NCI-H524 (cell line): ENCODE data around the gene C2CD4A.

Experiments used
- DNase-seq, 2 experiments: peaks; one replicate each; lab custom pipeline; 2025; lab: John Stamatoyannopoulos, UW

C2CD4A gene

DNA sequence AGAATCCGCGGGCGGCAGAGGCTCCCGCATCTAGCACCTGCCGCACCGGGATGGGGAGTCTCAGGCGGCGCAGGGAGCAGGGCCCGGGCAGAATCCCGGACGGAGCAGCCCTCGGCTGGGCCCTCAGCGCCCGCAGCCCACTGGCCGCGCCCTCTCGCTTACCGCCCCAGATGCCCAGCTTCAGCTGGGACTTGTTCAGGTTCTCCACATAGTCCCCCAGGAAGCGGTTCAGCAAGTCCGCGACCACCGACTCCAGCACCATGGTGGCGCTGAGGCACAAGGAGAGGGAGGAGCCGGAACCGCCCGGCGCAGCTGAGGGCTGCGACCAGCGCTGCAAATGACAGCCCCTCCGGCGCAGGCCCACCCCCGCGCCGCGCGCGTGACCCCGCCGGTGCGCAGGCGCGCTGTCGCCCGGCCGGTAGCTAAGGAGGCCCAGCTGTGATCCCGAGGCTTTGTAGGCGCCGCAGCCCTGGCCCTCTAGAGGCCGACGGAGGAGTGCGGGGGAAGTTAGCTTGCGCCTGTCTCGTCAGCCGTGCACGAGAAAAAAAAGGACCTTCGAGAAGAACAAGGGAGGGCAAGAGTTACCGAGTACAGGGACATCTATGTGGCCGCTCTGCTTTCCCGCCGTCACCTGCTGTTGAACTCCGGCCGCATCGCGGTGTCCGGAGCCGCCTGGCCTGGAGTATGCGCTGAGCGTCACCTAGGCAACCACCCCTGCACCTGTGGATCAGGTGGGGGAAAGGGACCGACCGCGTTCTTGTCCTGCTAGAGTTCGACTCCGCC lies 6.5 kb upstream of the C2CD4A start, which contains the start of gene VPS13C:
VPS13C (minus strand) TSS at position 335 of the 783 bp plus-strand sequence; CDS start at position 262, 73 bp downstream.
- DNase-seq = peak; percentile 90 to 96

- no peak for DNase-seq
Observed at GRCh38 chr15:62060896-62061280, 5.9 kb upstream of the C2CD4A start.

GRCh38 chr15:62063825-62064635 lies 2.7 kb upstream of the C2CD4A start:
- no peak for DNase-seq

DNA sequence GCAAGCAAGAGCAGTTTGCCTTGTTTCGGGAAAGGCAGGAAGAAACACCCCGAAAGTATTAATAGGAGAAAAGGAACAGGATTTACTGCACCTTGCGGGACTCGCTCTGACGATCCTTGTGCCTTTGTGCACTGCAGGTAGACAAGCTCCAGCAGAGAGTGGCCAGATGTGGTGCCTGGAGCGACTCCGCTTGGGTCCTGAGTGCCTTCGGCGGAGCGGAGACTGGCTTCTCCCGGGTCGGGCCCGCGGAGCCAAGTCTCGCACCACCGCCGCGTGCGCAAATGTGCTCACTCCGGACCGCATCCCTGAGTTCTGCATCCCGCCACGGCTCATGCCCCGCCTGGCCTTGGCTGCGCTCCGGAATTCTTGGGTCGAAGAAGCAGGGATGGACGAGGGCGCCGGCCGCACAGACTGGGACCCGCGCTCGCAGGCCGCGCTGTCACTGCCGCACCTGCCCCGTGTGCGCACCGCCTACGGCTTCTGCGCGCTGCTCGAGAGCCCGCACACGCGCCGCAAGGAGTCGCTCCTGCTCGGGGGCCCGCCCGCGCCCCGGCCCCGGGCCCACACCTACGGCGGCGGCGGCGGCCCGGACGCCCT lies 769 bp downstream of the C2CD4A start:
- peak in 1 of 2 experiments; percentile 55 for DNase-seq

- peak in 1 of 2 experiments; percentile 44 for DNase-seq
Observed at GRCh38 chr15:62068071-62068809, 1.5 kb downstream of the C2CD4A start.

DNA sequence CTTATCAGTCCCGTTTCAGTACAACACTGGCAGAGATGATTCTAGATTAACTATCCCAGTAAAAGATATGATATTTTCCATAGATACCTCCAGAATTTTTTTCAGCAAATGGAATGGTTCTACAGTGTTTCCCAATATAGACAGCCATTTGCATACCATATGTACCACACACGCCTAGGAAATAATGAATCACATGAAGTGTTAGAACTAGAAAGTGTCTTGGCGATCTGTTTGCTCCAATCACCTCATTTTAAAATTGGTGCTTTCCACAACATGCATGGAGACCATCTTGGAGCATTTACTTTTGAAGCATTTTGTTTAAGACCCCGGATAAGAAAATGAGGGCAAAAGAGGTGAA lies 2.0 kb downstream of the C2CD4A start:
- DNase-seq = no peak

- DNase-seq = no peak
Observed at GRCh38 chr15:62069551-62069950, 2.8 kb downstream of the C2CD4A start.

DNA sequence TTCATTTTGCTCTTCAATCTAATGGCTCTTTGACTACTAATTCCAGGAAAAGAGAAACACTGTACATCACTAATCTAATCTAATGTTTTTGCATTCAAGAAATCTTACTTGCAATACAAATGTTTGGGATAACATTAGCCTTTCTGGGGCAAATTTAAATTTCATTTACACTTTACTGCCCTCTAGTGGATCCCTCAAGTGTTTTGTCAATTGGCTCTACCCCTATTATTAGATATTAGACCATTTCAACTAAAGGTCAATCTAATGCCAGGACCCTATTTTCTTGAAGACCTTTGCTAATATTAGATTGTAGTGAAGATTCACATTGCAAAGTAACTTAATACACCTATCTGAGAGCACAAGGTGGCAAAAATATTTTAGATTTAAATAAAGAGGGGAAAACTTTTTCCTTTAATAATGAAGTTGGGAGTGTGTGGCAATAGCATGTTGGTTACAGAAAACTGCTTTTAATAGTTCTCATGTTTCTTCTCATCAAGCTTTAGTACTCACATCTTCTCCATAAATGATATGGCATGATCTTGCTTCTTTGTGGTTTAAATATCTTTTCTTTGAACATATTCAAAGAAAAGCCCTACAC lies 5.0 kb downstream of the C2CD4A start:
- DNase-seq = peak in 1 of 2 experiments; percentile 56

DNA sequence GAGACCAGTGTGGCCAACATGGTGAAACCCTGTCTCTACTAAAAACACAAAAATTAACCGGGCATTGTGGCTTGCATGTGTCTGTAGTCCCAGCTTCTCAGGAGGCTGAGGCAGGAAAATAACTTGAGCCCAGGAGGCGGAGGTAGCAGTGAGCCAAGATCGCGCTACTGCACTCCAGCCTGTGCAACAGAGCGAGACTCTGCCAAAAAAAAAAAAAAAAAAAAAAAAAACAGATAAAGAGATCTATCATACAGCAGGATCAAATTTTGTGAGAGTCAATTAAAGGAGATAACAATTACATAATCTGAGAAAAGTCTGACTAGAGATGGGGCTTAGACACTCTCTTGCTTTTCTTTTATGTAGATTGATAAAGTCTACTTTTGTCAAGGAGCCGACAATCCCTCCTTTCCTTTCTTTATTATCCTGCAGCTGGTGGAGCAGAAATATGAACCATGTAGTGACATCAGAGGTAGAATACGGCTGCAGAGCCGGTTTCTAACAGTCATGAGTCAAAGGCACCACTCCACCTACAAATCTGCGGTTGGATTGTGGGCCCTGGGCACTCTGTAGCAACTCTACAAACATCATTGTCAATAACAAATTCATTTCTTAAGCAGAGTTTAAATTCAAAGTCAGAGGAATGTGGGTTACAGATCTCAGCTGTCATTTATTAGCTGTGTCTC lies 9.0 kb downstream of the C2CD4A start:
- no peak for DNase-seq

DNA sequence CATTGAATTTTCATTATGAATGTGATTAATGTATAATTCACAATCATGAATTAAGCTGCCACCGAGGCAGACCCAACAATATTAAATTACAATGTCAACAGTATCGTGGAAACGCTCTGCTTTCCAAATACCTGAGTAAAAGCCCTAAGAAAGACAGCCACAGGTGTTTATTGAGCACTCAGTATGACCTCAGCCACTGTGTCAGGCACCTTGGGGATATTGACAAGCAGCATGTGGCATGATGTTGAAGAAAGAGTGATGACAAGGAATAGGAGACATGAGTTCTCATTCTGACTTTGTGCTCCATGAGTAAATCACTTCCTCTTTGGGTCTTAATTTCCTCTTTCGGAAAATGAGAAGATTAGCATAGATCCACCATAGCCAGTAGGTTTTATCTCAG lies 12.8 kb downstream of the C2CD4A start:
- no peak for DNase-seq

- peak in 1 of 2 experiments; percentile 29 for DNase-seq
Observed at GRCh38 chr15:62083194-62084154, 16.7 kb downstream of the C2CD4A start.

DNA sequence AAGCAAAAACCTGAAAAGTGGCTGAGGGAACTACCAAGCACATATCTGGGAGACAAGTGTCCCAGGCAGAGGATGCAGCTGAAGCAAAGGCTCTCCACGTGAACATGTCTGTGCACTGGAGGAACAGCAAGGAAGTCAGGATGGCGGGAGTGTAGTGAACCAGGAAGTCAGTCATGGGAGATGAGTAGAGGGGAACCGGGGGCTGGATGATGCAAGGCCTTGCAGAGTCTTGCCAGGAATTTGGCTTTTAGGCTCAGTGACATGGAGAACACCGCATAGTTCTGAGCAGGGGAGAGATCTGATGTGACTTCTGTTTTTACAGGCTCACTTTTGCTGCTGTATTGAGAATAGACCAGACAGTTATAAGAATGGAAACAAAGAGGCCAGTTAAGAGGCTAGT lies 19.0 kb downstream of the C2CD4A start:
- DNase-seq = no peak

GRCh38 chr15:62087671-62088352 lies 21.0 kb downstream of the C2CD4A start:
- no peak for DNase-seq

DNA sequence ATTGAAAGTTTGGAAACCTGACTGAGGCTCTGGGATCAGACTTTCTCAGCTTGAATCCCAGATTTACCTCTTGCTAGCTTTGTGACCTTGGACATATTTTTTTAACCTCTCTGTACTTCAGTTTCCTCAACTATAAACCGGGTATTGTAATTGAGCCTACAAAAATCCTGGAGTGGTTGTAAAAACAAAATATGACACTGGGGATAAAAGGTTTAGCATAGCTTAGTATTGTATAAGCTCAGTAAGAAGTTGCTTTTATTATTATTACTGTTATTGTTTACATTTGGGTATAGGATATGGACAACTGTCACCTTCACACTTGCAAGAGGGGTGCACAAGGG lies 21.5 kb downstream of the C2CD4A start:
- DNase-seq = no peak

GRCh38 chr15:62089616-62090015 lies 22.8 kb downstream of the C2CD4A start:
- no peak for DNase-seq

- no peak for DNase-seq
Observed at GRCh38 chr15:62090988-62091387, 24.2 kb downstream of the C2CD4A start.

- DNase-seq = no peak
Observed at GRCh38 chr15:62093809-62094208, 27.0 kb downstream of the C2CD4A start.

- DNase-seq = no peak
Observed at GRCh38 chr15:62094388-62094787, 27.6 kb downstream of the C2CD4A start.

GRCh38 chr15:62099094-62099601 lies 32.4 kb downstream of the C2CD4A start:
- peak in 1 of 2 experiments; percentile 35 for DNase-seq
